ENCODE data around the gene PPP6R3. TPM values are rescaled to one million over a fixed set of nuclear protein-coding genes. Genes with fewer than 3 reads are reported as not detected.

The PPP6R3 gene
- total RNA-seq, 1 experiment from 2014 or later = 153 TPM

DNA sequence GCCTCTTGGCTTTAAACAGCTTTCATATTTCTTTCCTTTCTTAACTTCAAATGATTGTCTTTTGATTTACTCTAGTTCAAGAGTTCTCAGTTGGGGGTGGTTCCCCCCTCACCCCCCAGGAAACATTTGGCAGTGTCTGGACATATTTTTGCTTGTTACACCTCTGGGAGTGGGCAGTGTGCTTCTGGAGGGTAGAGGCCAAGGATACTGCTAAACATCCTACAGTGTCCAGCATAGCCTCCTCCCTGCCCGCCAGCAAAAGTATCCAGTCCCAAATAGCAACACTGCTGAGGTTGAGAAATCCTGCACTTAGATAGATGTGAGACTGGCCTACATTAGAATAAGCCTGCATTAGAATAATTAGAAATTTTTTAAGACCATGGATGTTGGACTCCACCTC lies 3.2 kb downstream of the PPP6R3 start:
- H3K27me3 ChIP-seq (replicated peaks; ENCODE audit: insufficient read depth, low read depth, low read length, poor library complexity) = no peaks in the 10 kb centered on the region
- H3K27ac ChIP-seq (ENCODE audit: low read depth, low read length, poor library complexity, severe bottlenecking) = no peak overlapping the region
- no peak overlapping the region for H3K4me3 ChIP-seq (ENCODE audit: low read depth, low read length, poor library complexity, severe bottlenecking)
- ChIA-PET CTCF (no interaction called here), POLR2A (ENCODE audit: low non-redundant PET) (no interaction called here)
- DNase-seq (ENCODE audit: low spot score) = no peak
- peaks cover 38% of the 10 kb centered on the region for H3K4me1 ChIP-seq (ENCODE audit: insufficient read depth, low read length, poor library complexity, severe bottlenecking)
- no peaks in the 10 kb centered on the region for H3K36me3 ChIP-seq (ENCODE audit: insufficient read depth, low read length, poor library complexity, severe bottlenecking)
- intact Hi-C loops (cut with micrococcal nuclease; ENCODE audit: unreplicated experiment) = loop anchor here (5.0 kb wide), 1 partner anchor 191 kb away; the partner anchor contains the start of gene C11orf24
- no peaks in the 10 kb centered on the region for H3K9me3 ChIP-seq (ENCODE audit: low read depth, low read length, poor library complexity, severe bottlenecking)
- TF ChIP-seq, protein P1, sequence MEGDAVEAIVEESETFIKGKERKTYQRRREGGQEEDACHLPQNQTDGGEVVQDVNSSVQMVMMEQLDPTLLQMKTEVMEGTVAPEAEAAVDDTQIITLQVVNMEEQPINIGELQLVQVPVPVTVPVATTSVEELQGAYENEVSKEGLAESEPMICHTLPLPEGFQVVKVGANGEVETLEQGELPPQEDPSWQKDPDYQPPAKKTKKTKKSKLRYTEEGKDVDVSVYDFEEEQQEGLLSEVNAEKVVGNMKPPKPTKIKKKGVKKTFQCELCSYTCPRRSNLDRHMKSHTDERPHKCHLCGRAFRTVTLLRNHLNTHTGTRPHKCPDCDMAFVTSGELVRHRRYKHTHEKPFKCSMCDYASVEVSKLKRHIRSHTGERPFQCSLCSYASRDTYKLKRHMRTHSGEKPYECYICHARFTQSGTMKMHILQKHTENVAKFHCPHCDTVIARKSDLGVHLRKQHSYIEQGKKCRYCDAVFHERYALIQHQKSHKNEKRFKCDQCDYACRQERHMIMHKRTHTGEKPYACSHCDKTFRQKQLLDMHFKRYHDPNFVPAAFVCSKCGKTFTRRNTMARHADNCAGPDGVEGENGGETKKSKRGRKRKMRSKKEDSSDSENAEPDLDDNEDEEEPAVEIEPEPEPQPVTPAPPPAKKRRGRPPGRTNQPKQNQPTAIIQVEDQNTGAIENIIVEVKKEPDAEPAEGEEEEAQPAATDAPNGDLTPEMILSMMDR (conservative IDR thresholded peaks at IDR 0.05; ENCODE audit: low read depth, low read length) = no peak
- TF ChIP-seq EZH2 (IDR thresholded peaks at IDR 0.05; ENCODE audit: borderline replicate concordance, low read depth, low read length, poor library complexity, severe bottlenecking) = no peak
- no TSS peak for BruUV-seq (replicated peaks)

DNA sequence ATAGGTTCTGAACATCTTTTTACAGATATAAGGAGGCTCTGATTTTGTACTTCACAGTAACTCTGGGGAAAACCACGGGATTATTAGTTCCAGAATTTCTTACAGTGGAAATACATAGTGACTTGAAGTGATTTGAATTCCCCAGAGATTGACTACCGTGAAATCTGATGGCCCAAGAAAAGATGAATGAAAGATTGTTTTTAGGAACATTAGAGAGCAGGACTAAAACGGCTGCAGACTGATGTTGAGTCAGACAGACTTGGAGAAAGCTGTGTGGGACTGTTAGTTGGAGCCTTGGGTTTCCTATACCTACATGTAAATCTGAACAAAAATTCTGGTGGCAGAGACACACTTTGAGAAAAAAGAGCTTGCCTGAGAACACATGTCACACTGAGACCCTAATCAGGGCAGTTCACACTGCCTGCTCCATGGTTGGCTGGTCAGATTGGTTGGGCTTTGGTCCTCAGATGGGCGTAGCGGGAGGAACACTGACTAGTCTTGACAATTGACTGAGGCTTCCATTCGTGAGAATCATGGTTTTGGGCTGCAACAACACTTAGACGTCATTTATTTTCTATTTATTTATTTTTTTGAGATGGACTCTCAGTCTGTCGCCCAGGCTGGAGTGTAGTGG lies 6.8 kb downstream of the PPP6R3 start:
- H3K27ac ChIP-seq (ENCODE audit: low read depth, low read length, poor library complexity, severe bottlenecking) = no peak overlapping the region
- H3K4me3 ChIP-seq (ENCODE audit: low read depth, low read length, poor library complexity, severe bottlenecking) = no peak overlapping the region
- peaks cover 6% of the 10 kb centered on the region for H3K36me3 ChIP-seq (ENCODE audit: insufficient read depth, low read length, poor library complexity, severe bottlenecking)
- H3K27me3 ChIP-seq (replicated peaks; ENCODE audit: insufficient read depth, low read depth, low read length, poor library complexity) = no peaks in the 10 kb centered on the region
- ChIA-PET POLR2A (ENCODE audit: low non-redundant PET) (no interaction called here), CTCF (no interaction called here)
- H3K4me1 ChIP-seq (ENCODE audit: insufficient read depth, low read length, poor library complexity, severe bottlenecking) = peaks cover 49% of the 10 kb centered on the region
- DNase-seq (ENCODE audit: low spot score) = no peak
- no TSS peak for BruUV-seq (replicated peaks)
- no peaks in the 10 kb centered on the region for H3K9me3 ChIP-seq (ENCODE audit: low read depth, low read length, poor library complexity, severe bottlenecking)
- TF ChIP-seq, protein P1 (conservative IDR thresholded peaks at IDR 0.05; ENCODE audit: low read depth, low read length) = no peak
- TF ChIP-seq EZH2 (IDR thresholded peaks at IDR 0.05; ENCODE audit: borderline replicate concordance, low read depth, low read length, poor library complexity, severe bottlenecking) = no peak
- intact Hi-C loops (cut with micrococcal nuclease; ENCODE audit: unreplicated experiment) = no loop called here

DNA sequence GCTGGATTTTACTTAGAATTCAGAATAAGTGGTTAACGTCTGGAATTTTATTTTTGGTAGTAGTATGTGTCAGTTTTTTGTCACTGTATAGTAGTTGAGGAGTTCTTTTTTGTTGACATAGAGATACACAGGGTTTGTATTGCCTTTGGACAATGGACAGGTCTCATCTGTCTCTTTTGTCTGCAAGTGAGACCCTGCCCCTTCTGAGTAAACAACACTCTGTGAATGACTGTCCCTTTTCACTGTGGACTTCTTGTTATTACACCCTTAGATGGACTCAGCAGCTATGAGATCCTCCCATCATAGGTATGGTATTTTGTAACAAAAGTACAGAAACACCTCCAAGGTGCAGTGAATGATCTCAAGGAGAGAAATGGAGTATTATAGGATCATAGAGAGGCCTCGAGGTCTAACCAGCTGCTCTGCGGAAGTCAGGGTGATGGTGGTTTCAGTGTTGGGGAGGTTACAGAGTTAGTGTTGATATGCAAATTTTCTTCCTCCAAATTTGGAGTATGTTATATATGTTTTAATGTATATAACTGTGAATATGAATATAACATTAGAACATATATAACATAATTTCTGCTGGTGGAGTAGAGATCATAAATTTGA lies 7.8 kb downstream of the PPP6R3 start:
- no peak for TF ChIP-seq EZH2 (IDR thresholded peaks at IDR 0.05; ENCODE audit: borderline replicate concordance, low read depth, low read length, poor library complexity, severe bottlenecking)
- TF ChIP-seq, protein P1 (conservative IDR thresholded peaks at IDR 0.05; ENCODE audit: low read depth, low read length) = no peak
- Histone ChIP-seq H3K36me3 (ENCODE audit: insufficient read depth, low read length, poor library complexity, severe bottlenecking) (peaks cover 6% of the 10 kb centered on the region), H3K27me3 (replicated peaks; ENCODE audit: insufficient read depth, low read depth, low read length, poor library complexity) (no peaks in the 10 kb centered on the region), H3K4me1 (ENCODE audit: insufficient read depth, low read length, poor library complexity, severe bottlenecking) (peaks cover 39% of the 10 kb centered on the region), H3K27ac (ENCODE audit: low read depth, low read length, poor library complexity, severe bottlenecking) (no peak overlapping the region), H3K9me3 (ENCODE audit: low read depth, low read length, poor library complexity, severe bottlenecking) (no peaks in the 10 kb centered on the region), H3K4me3 (ENCODE audit: low read depth, low read length, poor library complexity, severe bottlenecking) (no peak overlapping the region)
- POLR2A ChIA-PET (ENCODE audit: low non-redundant PET) = no interaction called here
- CTCF ChIA-PET = no interaction called here
- DNase-seq (ENCODE audit: low spot score) = no peak
- BruUV-seq (replicated peaks) = no TSS peak
- intact Hi-C loops (cut with micrococcal nuclease; ENCODE audit: unreplicated experiment) = no loop called here
